ENCODE measurements around the gene CYB5R3.

The CYB5R3 gene

GRCh38 chr22:42656578-42656977 lies 7.4 kb upstream of the CYB5R3 start:
- H3K36me3 ChIP-seq = no peaks in the 10 kb centered on the region
- peaks cover 3 to 6% of the 10 kb centered on the region in 2 experiments for H3K4me1 ChIP-seq (ENCODE audit: control insufficient read depth in 1 of 2, insufficient read depth in 1 of 2, low read depth in 1 of 2, low read length in 1 of 2)
- no peak for TF ChIP-seq CTCF (IDR thresholded peaks at IDR 0.05)
- H3K9me3 ChIP-seq = no peaks in the 10 kb centered on the region
- H3K27ac ChIP-seq = no peak overlapping the region
- H3K27me3 ChIP-seq = no peaks in the 10 kb centered on the region
- no peak overlapping the region for H3K4me3 ChIP-seq (ENCODE audit: low read depth in 1 of 2, low read length in 1 of 2)

- Histone ChIP-seq H3K27ac (no peak overlapping the region), H3K36me3 (no peaks in the 10 kb centered on the region), H3K4me3 (ENCODE audit: low read depth in 1 of 2, low read length in 1 of 2) (no peak overlapping the region), H3K9me3 (no peaks in the 10 kb centered on the region), H3K4me1 (ENCODE audit: control insufficient read depth in 1 of 2, insufficient read depth in 1 of 2, low read depth in 1 of 2, low read length in 1 of 2) (peaks cover 3 to 6% of the 10 kb centered on the region in 2 experiments), H3K27me3 (no peaks in the 10 kb centered on the region)
- TF ChIP-seq CTCF (IDR thresholded peaks at IDR 0.05) = no peak
These were observed 6.5 kb upstream of the CYB5R3 start for GRCh38 chr22:42655693-42656092.

DNA sequence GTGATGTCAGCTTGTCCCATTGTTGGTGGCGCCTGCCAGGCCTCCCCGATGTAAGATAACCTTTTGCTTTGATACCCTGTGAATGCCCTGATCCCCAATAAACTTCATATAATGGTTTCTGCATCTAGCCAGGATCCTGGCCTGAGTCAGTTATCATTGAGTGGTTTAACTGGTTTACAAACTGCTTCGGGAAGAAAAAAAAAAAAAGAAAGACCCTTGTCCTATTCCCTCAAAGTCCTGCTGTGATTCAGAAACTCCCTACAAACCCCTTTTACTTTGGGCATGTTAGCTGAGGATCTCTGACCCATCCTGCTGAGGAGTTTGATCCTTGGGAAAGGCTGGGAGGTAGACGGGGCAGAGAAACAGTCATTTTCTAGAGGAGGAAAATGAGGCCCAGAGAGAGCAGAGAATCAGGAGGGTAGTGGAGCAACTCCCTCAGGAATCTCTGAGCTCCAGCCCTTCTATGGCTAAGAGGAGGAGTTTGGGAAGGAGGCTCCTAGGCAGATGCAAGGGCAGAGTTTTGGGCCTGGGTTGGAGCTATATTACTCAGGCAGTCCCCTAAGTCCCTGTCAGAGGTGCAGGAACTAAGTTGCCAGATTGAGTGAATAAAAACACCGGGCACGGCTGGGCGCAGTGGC lies 5.4 kb upstream of the CYB5R3 start:
- Histone ChIP-seq H3K4me3 (ENCODE audit: low read depth in 1 of 2, low read length in 1 of 2) (no peak overlapping the region), H3K36me3 (no peaks in the 10 kb centered on the region), H3K27ac (no peak overlapping the region), H3K27me3 (no peaks in the 10 kb centered on the region), H3K4me1 (ENCODE audit: control insufficient read depth in 1 of 2, insufficient read depth in 1 of 2, low read depth in 1 of 2, low read length in 1 of 2) (peaks cover 6 to 11% of the 10 kb centered on the region in 2 experiments), H3K9me3 (no peaks in the 10 kb centered on the region)
- no peak for TF ChIP-seq CTCF (IDR thresholded peaks at IDR 0.05)

GRCh38 chr22:42653999-42654398 lies 4.8 kb upstream of the CYB5R3 start:
- no peak for TF ChIP-seq CTCF (IDR thresholded peaks at IDR 0.05)

DNA sequence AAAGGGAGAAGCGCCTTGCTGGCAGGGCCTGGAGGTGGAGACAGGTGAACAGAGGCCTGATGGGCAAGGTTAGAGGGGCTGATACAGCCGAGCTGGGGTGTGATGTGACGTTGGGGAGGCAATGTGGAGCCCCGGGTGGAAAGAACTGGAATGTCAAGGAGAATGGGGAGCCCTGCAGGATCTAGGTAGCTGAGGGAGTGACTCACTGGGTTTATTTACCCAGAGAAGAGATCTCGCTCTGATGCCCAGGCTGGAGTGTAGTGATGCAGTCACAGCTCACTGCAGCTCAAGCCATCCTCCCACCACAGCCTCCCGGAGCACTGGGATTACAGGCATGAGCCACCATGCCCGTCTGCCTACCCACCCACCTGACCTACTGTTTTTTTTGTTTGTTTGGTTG lies 1.9 kb upstream of the CYB5R3 start:
- Histone ChIP-seq H3K4me1 (ENCODE audit: control insufficient read depth in 1 of 2, insufficient read depth in 1 of 2, low read depth in 1 of 2, low read length in 1 of 2) (peaks cover 24 to 30% of the 10 kb centered on the region in 2 experiments), H3K36me3 (no peaks in the 10 kb centered on the region), H3K9me3 (no peaks in the 10 kb centered on the region), H3K27me3 (no peaks in the 10 kb centered on the region), H3K4me3 (ENCODE audit: low read depth in 1 of 2, low read length in 1 of 2) (no peak overlapping the region), H3K27ac (no peak overlapping the region)
- TF ChIP-seq CTCF (IDR thresholded peaks at IDR 0.05) = no peak

More at GRCh38 chr22:42653999-42654398, 4.8 kb upstream of the CYB5R3 start:
- no peaks in the 10 kb centered on the region for H3K9me3 ChIP-seq
- no peaks in the 10 kb centered on the region for H3K36me3 ChIP-seq
- H3K27ac ChIP-seq = no peak overlapping the region
- H3K4me3 ChIP-seq (ENCODE audit: low read depth in 1 of 2, low read length in 1 of 2) = no peak overlapping the region
- no peaks in the 10 kb centered on the region for H3K27me3 ChIP-seq
- H3K4me1 ChIP-seq (ENCODE audit: control insufficient read depth in 1 of 2, insufficient read depth in 1 of 2, low read depth in 1 of 2, low read length in 1 of 2) = peaks cover 8 to 11% of the 10 kb centered on the region in 2 experiments

Measured in neutrophil (primary cell).